Lower leg skin (tissue), 3 donors: ENCODE data around the gene BBS9.

Source experiments
- POLR2A ChIP-seq, 2 donors: fragments of 450-650 bp; IDR thresholded peaks; one replicate each; pipeline ENCODE4 v1.6.1; 2016 to 2017; ENCODE audit warnings: antibody characterized with exemption in 2 of 2, mild to moderate bottlenecking in 1 of 2, moderate library complexity in 1 of 2
- TF ChIP-seq, protein P1 (sequence below), 3 donors: fragments of 450-650 bp; IDR thresholded peaks; one replicate each; pipeline ENCODE4 v1.5.1; 2016; ENCODE audit warnings: antibody characterized with exemption in 3 of 3, mild to moderate bottlenecking in 3 of 3, moderate library complexity in 2 of 3

DNA sequence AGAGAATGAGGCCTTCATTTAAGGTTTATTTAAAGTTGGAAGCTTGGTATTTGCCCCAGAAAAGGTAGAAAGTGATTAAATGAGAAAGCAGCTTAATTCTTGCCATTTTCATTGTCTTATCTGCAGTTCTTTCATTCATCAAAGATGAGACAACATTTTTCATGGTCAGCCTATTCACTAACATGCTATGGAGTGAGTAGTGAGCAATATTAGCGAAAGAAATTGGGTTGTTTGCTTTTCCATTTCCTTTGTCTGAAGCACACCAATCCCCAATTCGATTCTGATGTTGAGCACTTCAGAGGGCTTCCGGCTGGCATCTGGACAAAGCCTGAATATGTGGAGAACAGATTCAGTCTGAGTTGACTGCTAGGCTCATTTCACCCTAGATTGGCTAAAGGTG lies 317.2 kb downstream of the BBS9 start:
- no peak for TF ChIP-seq POLR2A (IDR thresholded peaks at IDR 0.05)
- TF ChIP-seq, protein P1, sequence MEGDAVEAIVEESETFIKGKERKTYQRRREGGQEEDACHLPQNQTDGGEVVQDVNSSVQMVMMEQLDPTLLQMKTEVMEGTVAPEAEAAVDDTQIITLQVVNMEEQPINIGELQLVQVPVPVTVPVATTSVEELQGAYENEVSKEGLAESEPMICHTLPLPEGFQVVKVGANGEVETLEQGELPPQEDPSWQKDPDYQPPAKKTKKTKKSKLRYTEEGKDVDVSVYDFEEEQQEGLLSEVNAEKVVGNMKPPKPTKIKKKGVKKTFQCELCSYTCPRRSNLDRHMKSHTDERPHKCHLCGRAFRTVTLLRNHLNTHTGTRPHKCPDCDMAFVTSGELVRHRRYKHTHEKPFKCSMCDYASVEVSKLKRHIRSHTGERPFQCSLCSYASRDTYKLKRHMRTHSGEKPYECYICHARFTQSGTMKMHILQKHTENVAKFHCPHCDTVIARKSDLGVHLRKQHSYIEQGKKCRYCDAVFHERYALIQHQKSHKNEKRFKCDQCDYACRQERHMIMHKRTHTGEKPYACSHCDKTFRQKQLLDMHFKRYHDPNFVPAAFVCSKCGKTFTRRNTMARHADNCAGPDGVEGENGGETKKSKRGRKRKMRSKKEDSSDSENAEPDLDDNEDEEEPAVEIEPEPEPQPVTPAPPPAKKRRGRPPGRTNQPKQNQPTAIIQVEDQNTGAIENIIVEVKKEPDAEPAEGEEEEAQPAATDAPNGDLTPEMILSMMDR (IDR thresholded peaks at IDR 0.05) = no peak
